ENCODE data around the gene PEG3. TPM values are rescaled to one million over a fixed set of nuclear protein-coding genes. Genes with fewer than 3 reads are reported as not detected.

The PEG3 gene
- total RNA-seq, 1 donor from 2014 or later = not detected

- Mint-ChIP-seq H3K36me3 (ENCODE audit: low read depth) (peaks cover 4% of the 10 kb centered on the region), H3K27ac (no peak overlapping the region), H3K9me3 (peaks cover 93% of the 10 kb centered on the region), H3K4me3 (ENCODE audit: low read depth) (no peak overlapping the region), H3K4me1 (ENCODE audit: low read depth) (no peaks in the 10 kb centered on the region), H3K27me3 (ENCODE audit: low read depth) (no peaks in the 10 kb centered on the region)
- intact Hi-C loops (cut with micrococcal nuclease) = no loop called here
- DNase-seq (ENCODE audit: low spot score) = no peak
Measured at GRCh38 chr19:56819166-56819565, 21.4 kb downstream of the PEG3 start.

- Mint-ChIP-seq H3K4me1 (ENCODE audit: low read depth) (no peaks in the 10 kb centered on the region), H3K36me3 (ENCODE audit: low read depth) (peaks cover 4% of the 10 kb centered on the region), H3K4me3 (ENCODE audit: low read depth) (no peak overlapping the region), H3K27me3 (ENCODE audit: low read depth) (no peaks in the 10 kb centered on the region), H3K27ac (no peak overlapping the region), H3K9me3 (peaks cover 89% of the 10 kb centered on the region)
- DNase-seq (ENCODE audit: low spot score) = no peak
- intact Hi-C loops (cut with micrococcal nuclease) = no loop called here
Measured at GRCh38 chr19:56814656-56815055, 25.9 kb downstream of the PEG3 start.

GRCh38 chr19:56813531-56813930 lies 27.0 kb downstream of the PEG3 start:
- peaks cover 4% of the 10 kb centered on the region for H3K36me3 Mint-ChIP-seq (ENCODE audit: low read depth)
- H3K4me1 Mint-ChIP-seq (ENCODE audit: low read depth) = no peaks in the 10 kb centered on the region
- H3K4me3 Mint-ChIP-seq (ENCODE audit: low read depth) = no peak overlapping the region
- no peak overlapping the region for H3K27ac Mint-ChIP-seq
- DNase-seq (ENCODE audit: low spot score) = no peak
- no peaks in the 10 kb centered on the region for H3K27me3 Mint-ChIP-seq (ENCODE audit: low read depth)
- H3K9me3 Mint-ChIP-seq = peaks cover 89% of the 10 kb centered on the region
- intact Hi-C loops (cut with micrococcal nuclease) = no loop called here

GRCh38 chr19:56811480-56811879 lies 29.0 kb downstream of the PEG3 start:
- Mint-ChIP-seq H3K27me3 (ENCODE audit: low read depth) (no peaks in the 10 kb centered on the region), H3K4me3 (ENCODE audit: low read depth) (no peak overlapping the region), H3K9me3 (peaks cover 85% of the 10 kb centered on the region), H3K4me1 (ENCODE audit: low read depth) (no peaks in the 10 kb centered on the region), H3K36me3 (ENCODE audit: low read depth) (no peaks in the 10 kb centered on the region), H3K27ac (no peak overlapping the region)
- intact Hi-C loops (cut with micrococcal nuclease) = no loop called here
- no peak for DNase-seq (ENCODE audit: low spot score)

GRCh38 chr19:56810260-56810659 lies 30.3 kb downstream of the PEG3 start:
- intact Hi-C loops (cut with micrococcal nuclease) = no loop called here
- no peak for DNase-seq (ENCODE audit: low spot score)
- no peak overlapping the region for H3K4me3 Mint-ChIP-seq (ENCODE audit: low read depth)
- no peaks in the 10 kb centered on the region for H3K27me3 Mint-ChIP-seq (ENCODE audit: low read depth)
- H3K9me3 Mint-ChIP-seq = peaks cover 86% of the 10 kb centered on the region
- no peaks in the 10 kb centered on the region for H3K36me3 Mint-ChIP-seq (ENCODE audit: low read depth)
- no peak overlapping the region for H3K27ac Mint-ChIP-seq
- no peaks in the 10 kb centered on the region for H3K4me1 Mint-ChIP-seq (ENCODE audit: low read depth)

- intact Hi-C loops (cut with micrococcal nuclease) = no loop called here
- no peak overlapping the region for H3K27ac Mint-ChIP-seq
- peaks cover 82% of the 10 kb centered on the region for H3K9me3 Mint-ChIP-seq
- H3K27me3 Mint-ChIP-seq (ENCODE audit: low read depth) = no peaks in the 10 kb centered on the region
- no peak for DNase-seq (ENCODE audit: low spot score)
- no peaks in the 10 kb centered on the region for H3K4me1 Mint-ChIP-seq (ENCODE audit: low read depth)
- no peaks in the 10 kb centered on the region for H3K36me3 Mint-ChIP-seq (ENCODE audit: low read depth)
- H3K4me3 Mint-ChIP-seq (ENCODE audit: low read depth) = no peak overlapping the region
Measured at GRCh38 chr19:56808717-56809392, 31.7 kb downstream of the PEG3 start.

GRCh38 chr19:56806639-56807038 lies 33.9 kb downstream of the PEG3 start:
- Mint-ChIP-seq H3K4me3 (ENCODE audit: low read depth) (no peak overlapping the region), H3K27me3 (ENCODE audit: low read depth) (no peaks in the 10 kb centered on the region), H3K27ac (no peak overlapping the region), H3K36me3 (ENCODE audit: low read depth) (no peaks in the 10 kb centered on the region), H3K4me1 (ENCODE audit: low read depth) (no peaks in the 10 kb centered on the region), H3K9me3 (peaks cover 78% of the 10 kb centered on the region)
- DNase-seq (ENCODE audit: low spot score) = no peak
- intact Hi-C loops (cut with micrococcal nuclease) = no loop called here

Other genes starting within 250 kb of the PEG3 start
- gene ZNF71, start 245.4 kb downstream of the PEG3 start, total RNA-seq = 4.9 and 5.4 TPM in 2 replicates
- gene SMIM17, start 197.6 kb downstream of the PEG3 start, total RNA-seq = not detected in 2 replicates
- 0.09 and 0.30 TPM in 2 replicates for gene ZNF835, start 169.0 kb downstream of the PEG3 start, total RNA-seq
- not detected in 2 replicates for gene ZIM2, start within 50 bp of the PEG3 start, total RNA-seq